Amniotic stem cell (primary cell): Measurements from ENCODE around the gene MAGI1.
A peak's percentile ranks its signal among the peaks of the same experiment; 100 is the strongest.
"Not testable (repeated sequence)": the region's sequence is repeated elsewhere in the genome, so short reads cannot be mapped to it uniquely, and the experiment has no call there.

ENCODE experiments used
- DNase-seq: peaks from one replicate; lab custom pipeline; 2025; lab: John Stamatoyannopoulos, UW

The MAGI1 gene

GRCh38 chr3:65619451-65619881 is 419.3 kb downstream of the MAGI1 start:
- peak; percentile 12 for DNase-seq

GRCh38 chr3:65618599-65618998 is 420.1 kb downstream of the MAGI1 start:
- DNase-seq = no peak

DNA sequence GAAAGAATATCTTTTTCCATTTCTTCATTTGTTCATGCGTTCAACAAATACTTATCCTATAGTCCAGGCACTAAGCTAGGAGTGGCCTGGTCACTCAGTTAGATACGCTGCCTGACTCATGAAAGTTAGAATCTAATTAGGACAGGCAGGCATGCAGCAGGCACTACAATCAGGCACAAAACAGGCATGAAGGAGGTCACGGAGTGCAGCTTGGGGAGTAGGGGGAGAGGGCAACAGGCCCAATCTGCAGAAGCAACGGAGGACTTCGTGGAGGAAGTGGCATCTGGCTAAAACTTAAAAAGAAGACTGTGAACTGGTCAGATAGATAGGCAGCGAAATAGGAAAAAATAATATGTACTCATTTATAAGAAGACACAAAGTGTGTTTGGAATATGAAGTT is 420.9 kb downstream of the MAGI1 start:
- DNase-seq = no peak

DNA sequence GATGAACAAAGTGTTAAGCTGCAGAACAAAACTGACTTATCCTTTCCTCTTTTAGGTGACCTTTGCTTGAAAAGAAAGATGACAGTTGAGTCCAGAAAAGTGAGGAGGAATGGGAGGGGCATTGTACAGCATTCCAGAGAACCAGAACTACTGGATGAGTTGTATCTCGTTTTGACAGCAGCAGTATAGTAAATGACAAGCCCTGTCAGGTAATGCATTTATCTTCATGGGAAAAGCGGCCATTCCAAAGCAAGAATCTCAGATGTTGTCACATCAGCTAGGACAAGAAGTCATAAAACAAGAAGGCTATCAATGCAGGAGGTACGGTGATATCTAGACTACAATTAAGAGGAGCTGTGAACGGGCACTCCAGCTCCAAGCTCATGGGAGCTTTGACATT is 421.5 kb downstream of the MAGI1 start:
- DNase-seq = no peak

GRCh38 chr3:65616563-65616962 is 422.2 kb downstream of the MAGI1 start:
- no peak for DNase-seq

GRCh38 chr3:65615329-65615728 is 423.4 kb downstream of the MAGI1 start:
- DNase-seq = no peak

DNA sequence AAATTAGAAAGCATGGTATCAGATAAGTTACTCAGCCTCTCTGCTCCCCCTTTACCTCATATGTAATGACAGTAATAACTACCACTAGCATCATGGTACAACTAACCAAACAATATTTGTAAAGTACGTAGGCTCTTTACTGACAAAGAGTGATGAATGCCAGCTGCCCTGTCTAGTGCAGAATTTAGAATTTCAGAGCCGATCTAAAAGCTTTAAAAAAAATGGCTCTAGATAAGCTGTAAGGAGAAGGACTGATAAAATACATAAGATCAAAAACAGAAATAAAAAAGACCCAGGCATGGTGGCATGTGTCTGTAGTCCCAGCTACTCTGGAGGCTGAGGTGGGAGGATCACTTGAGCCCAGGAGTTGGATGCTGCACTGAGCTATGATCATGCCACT is 424.1 kb downstream of the MAGI1 start:
- DNase-seq = no peak

- not testable (repeated sequence) for DNase-seq
Measured at GRCh38 chr3:65607965-65608460, 430.7 kb downstream of the MAGI1 start.

- DNase-seq = no peak
Measured at GRCh38 chr3:65607101-65607500, 431.6 kb downstream of the MAGI1 start.

GRCh38 chr3:65605876-65606432 is 432.8 kb downstream of the MAGI1 start:
- no peak for DNase-seq

- DNase-seq = no peak
Measured at GRCh38 chr3:65604863-65605526, 433.7 kb downstream of the MAGI1 start.

GRCh38 chr3:65603631-65604030 is 435.1 kb downstream of the MAGI1 start:
- no peak for DNase-seq

DNA sequence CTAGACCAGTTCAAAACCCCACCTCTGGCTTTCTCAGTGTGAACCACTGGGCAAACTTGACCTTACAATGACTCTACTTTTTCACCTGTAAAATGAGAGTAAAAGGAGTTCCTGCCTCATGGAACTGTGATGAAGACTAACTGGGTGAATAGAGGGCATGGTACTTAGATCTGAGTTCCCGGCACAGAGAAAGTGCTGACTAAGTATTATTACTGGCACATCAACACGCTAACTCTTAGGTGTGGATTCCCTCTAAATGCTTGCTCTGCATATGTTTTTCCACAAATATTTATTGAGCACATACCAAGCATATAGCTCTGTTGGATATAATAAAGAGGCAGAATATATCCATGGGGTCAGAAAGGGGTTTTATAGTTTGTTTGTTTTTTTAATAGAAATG is 437.8 kb downstream of the MAGI1 start:
- DNase-seq = no peak

- no peak for DNase-seq
Measured at GRCh38 chr3:65597952-65598413, 440.7 kb downstream of the MAGI1 start.

DNA sequence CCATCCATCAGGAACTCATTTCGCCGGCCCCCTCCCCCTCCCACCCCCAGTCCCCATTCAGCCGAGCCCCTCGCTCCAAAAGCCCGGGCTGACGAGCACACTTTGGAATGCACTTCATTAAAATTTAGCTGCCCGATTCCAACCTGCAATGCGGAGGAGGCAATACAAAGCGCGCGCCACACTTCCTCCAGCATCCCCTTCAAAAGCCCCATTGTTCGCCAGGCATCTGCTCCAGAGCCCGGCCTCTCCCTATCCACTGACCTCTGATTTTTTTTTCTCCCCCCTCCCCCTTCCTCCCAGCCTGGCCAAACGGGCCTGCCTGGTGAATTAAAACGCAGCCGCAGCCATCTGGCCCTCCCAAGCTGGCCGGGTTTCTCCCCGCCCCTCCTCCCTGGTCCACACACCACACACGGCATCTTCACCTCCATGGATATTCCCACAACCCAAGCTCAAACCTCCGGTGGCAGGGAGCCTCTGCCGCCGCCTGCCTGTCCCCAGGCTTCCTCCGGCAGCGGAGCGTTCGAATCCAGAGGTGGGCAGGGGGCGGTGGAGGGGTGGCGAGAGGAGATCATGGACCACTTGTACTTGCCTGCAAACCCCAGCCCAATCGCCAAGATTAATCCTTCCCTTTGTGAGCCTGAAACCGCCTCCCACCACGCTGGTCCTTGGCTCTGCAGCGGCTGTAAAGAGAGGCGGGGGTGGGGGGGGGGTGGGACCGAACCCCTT is 441.3 kb downstream of the MAGI1 start:
- DNase-seq = no peak

DNA sequence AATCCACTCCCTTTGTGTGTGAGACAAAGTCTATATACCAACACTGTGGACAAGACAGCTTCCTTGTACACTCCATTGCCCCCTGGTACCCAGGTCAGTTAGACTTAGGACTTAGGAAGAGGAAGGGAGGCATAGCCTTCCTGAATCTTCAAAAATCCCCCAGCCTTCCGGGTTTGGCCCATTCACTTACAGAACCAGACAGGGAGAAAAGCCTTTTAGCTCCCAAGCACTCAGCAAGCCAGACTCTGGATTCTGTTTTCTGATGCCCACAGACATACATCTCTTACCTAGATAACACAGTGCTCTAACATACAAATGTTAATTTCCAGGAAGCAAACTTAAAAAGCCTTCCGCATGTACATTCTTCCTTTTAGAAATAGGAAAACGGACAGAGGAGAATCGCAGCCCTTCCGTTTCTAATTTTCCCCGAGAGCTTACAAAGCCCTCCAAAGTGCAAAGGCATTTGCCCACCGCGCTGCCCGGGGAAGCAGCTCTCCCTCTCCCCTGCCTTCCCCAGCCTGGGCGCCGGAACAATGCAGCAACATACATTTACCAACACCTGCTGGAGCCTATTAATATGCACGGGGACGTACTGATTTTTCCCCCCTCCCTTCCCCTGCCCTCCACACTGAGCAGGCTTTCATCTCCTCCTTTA is 442.0 kb downstream of the MAGI1 start:
- no peak for DNase-seq

GRCh38 chr3:65596029-65596300 is 442.8 kb downstream of the MAGI1 start:
- no peak for DNase-seq

- no peak for DNase-seq
Measured at GRCh38 chr3:65595222-65596028, 443.3 kb downstream of the MAGI1 start.

DNA sequence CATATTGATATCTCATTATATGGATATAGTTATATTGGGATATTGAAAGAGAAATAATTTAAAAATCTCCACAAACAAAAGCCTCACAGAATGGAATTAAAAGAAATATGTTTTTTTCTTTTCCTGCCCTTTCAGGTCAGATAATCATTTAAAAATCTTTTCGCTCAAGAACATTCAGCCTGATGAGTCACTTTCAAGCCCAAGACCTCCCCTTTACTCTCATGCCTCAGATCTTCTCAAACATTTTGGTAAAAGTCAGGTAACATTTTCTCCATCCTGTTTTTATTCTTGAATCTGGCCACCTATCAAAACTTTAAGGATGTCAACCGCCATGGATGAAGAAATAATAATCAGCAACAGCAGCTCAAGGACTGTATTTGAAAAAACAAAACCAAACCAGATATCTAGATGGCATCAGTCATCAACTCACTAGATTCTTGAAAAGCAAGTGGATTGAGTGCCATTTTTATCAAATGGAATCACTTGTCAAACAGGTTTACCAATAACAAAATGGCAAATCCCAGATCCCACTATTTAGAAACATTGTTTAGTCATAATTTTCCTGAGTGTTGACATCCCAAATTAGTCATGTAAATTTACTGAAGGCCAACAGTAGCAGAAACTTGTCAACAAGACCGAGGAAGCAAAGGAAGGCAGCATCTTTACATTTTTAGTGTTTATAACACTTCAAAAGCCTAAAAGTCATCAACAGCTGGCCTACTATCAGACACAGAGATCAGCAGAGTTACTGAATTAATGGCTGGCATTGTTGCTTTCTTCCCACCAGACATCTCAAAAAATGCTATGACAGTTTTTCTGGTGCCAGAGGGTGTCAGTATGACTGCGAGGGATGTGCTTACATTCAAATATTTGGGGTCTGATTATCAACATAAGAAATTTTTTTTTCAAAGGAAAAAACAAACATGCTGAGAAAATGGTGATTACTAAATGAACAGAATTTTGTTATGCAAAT is 444.7 kb downstream of the MAGI1 start:
- no peak for DNase-seq

DNA sequence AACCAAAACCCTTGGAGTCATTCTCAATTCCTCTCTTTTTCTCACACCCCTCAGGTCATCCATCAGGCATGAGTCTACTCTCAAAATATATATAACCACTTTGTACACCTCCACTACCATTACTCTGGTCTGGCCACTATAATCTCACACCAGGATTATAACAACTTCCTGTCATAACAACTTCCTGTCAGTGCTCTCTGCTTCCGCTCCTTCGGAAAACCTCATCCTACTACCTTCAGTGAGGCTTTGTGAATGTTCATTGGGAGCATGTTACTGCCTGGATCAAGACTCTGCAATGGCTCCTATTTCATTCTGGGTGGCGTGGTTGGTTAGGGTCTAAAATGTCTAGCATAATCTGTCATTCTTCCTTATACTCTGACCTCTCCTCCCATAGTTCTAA is 447.4 kb downstream of the MAGI1 start:
- no peak for DNase-seq

DNA sequence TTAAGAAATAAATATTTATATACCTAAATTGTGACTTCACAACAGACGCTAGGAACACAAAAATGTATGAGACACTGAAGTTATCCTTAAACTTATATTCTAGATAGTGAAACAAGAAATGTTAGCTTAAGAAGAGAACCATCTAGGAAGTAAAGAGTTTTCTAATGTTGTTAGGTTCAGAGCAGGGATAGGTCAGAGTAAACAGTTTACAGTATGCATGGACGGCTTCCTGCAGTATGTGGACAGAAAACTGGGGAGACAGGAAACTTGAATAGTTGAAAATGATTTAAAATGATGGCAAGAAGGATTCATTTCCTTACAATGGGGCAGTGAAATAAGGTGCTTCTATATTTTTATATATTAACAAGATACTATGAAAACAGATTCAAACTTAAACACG is 449.8 kb downstream of the MAGI1 start:
- no peak for DNase-seq
